Activated CD4-positive, alpha-beta T cell treated with anti-CD3 and anti-CD28 coated beads, Interleukin-2, amount 50 U/mL, for 24 hours (primary cell): ENCODE data around the gene LPAR5.
A peak's percentile ranks its signal among the peaks of the same experiment; 100 is the strongest.

Experiments
- DNase-seq, 2 donors: peaks; one replicate each; pipeline ENCODE4 v3.0.0-alpha.2; 2020; ENCODE audit warnings: low read depth in 1 of 2, low spot score in 1 of 2

LPAR5 gene

GRCh38 chr12:6639151-6639801, 3.5 kb upstream of the LPAR5 start:
- DNase-seq = no peak

GRCh38 chr12:6638305-6638704, 2.5 kb upstream of the LPAR5 start:
- DNase-seq = no peak

- DNase-seq = peak in 1 of 2 donors; percentile 61
These were observed 344 bp downstream of the LPAR5 start for GRCh38 chr12:6635375-6635855.

- DNase-seq = peak in 1 of 2 donors; percentile 45
These were observed 3.5 kb downstream of the LPAR5 start for GRCh38 chr12:6632026-6632983.

- DNase-seq = no peak
These were observed 4.2 kb downstream of the LPAR5 start for GRCh38 chr12:6631549-6631961.

GRCh38 chr12:6630736-6631135, 5.0 kb downstream of the LPAR5 start:
- no peak for DNase-seq

- DNase-seq = no peak
These were observed 8.1 kb downstream of the LPAR5 start for GRCh38 chr12:6627616-6628015.

- no peak for DNase-seq
These were observed 9.0 kb downstream of the LPAR5 start for GRCh38 chr12:6626654-6627283.

- no peak for DNase-seq
These were observed 14.9 kb downstream of the LPAR5 start for GRCh38 chr12:6620885-6621274.

GRCh38 chr12:6620137-6620884, 15.4 kb downstream of the LPAR5 start:
- DNase-seq = no peak

GRCh38 chr12:6618483-6619225, 17.1 kb downstream of the LPAR5 start:
- DNase-seq = no peak

- no peak for DNase-seq
These were observed 20.0 kb downstream of the LPAR5 start for GRCh38 chr12:6615802-6616201.

GRCh38 chr12:6614513-6615172, 21.1 kb downstream of the LPAR5 start:
- no peak for DNase-seq

- DNase-seq = no peak
These were observed 21.8 kb downstream of the LPAR5 start for GRCh38 chr12:6613776-6614512.

- no peak for DNase-seq
These were observed 22.6 kb downstream of the LPAR5 start for GRCh38 chr12:6613015-6613775.

GRCh38 chr12:6612652-6613014, 23.1 kb downstream of the LPAR5 start:
- DNase-seq = no peak

GRCh38 chr12:6612247-6612646, 23.5 kb downstream of the LPAR5 start:
- DNase-seq = no peak

- no peak for DNase-seq
These were observed 27.0 kb downstream of the LPAR5 start for GRCh38 chr12:6608592-6609281.
